HPDE6-E6E7 (cell line): ENCODE data around the gene OBSCN.

Experiments
- DNase-seq: peaks from one replicate; pipeline ENCODE4 v3.0.0; 2011; ENCODE audit warnings: missing footprints; ENCODE audit errors: extremely low spot score

OBSCN gene

GRCh38 chr1:228276901-228277490, 69.2 kb downstream of the OBSCN start:
- DNase-seq, result no peak

GRCh38 chr1:228277491-228278431, 69.9 kb downstream of the OBSCN start:
- DNase-seq, result no peak

DNA sequence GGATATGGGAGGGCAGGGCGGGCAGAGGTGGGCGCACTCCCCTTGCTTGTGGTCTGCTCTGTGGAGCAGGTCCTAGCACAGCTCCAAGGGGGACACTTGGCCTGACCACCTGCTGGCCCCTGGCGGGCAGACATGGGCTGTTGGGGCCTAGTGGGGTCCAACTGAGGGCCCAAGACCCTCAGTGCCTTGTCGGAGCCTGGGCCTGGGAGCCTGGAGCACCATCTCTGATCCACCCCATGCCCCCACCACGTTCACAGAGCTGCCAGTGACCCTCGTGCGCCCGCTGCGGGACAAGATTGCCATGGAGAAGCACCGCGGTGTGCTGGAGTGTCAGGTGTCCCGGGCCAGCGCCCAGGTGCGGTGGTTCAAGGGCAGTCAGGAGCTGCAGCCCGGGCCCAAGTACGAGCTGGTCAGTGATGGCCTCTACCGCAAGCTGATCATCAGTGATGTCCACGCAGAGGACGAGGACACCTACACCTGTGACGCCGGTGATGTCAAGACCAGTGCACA, 70.6 kb downstream of the OBSCN start:
- DNase-seq, result no peak

GRCh38 chr1:228279011-228279721, 71.3 kb downstream of the OBSCN start:
- DNase-seq, result no peak

GRCh38 chr1:228279722-228280105, 71.9 kb downstream of the OBSCN start:
- no peak for DNase-seq

- DNase-seq, result no peak
These were observed 72.5 kb downstream of the OBSCN start for GRCh38 chr1:228280106-228280901.

- no peak for DNase-seq
These were observed 73.2 kb downstream of the OBSCN start for GRCh38 chr1:228280961-228281591.

- DNase-seq, result no peak
These were observed 73.9 kb downstream of the OBSCN start for GRCh38 chr1:228281631-228282328.

GRCh38 chr1:228282329-228283042, 74.6 kb downstream of the OBSCN start:
- no peak for DNase-seq

DNA sequence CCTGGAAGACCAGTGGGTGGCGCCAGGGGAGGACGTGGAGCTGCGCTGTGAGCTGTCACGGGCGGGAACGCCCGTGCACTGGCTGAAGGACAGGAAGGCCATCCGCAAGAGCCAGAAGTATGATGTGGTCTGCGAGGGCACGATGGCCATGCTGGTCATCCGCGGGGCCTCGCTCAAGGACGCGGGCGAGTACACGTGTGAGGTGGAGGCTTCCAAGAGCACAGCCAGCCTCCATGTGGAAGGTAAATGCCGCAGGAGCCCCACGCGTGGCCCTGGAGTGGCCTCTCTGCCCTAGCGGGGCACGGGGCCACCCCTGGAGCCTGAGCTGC, 75.2 kb downstream of the OBSCN start:
- DNase-seq, result no peak

DNA sequence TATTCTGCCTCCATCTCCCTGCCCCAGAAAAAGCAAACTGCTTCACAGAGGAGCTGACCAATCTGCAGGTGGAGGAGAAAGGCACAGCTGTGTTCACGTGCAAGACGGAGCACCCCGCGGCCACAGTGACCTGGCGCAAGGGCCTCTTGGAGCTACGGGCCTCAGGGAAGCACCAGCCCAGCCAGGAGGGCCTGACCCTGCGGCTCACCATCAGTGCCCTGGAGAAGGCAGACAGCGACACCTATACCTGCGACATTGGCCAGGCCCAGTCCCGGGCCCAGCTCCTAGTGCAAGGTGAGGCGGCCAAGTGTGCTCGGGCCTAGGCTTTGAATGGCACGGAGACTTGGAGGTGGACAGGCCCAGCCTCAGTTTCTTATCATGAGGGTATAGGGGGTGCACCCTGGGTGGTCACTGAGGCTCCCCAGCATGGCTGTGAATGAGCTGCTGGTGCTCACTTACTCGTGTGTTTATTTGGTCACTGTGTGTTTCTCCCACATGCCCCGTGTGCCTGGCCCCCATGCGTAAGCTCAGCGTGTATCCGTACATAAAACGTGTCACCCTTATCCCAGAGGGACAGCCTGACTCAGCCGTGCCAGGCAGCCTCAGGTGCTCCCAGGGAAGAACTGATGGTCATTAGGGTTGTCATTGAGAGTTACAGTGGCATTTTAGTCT, 75.8 kb downstream of the OBSCN start:
- DNase-seq, result no peak

DNA sequence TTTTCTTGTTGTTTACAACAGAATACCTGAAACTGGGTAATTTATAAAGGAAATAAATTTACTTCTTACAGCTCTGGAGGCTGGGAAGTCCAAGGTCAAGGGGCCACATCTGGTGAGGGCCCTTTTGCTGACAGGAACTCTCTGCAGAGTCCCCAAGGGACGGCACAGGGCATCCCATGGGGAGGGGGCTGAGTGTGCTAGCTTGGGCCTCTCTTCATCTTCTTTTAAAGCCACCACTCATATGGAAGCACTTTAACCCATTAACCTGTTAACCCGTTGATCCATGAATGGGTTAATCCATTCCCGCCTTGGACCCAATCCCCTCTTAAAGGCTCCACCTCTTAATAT, 76.3 kb downstream of the OBSCN start:
- DNase-seq, result no peak

DNA sequence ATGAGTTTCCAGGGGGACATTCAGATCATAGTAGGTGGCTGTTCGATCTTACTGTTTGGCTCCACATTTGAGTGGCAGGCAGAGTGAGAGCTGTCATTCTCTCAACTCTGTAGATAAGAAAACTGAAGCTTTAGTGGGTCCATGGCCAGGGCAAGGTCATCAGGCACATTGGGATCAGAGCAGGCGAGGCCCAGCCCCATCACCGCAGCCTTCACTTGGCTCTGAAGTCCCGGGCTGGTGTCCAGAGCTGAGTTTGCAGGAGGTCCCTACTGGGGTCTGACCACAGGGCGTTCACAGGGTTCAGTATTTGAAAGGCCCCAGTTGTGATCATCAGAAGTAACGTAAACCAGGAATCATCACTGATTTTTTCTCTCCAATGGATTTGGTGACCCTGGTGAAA, 76.7 kb downstream of the OBSCN start:
- DNase-seq, result no peak

DNA sequence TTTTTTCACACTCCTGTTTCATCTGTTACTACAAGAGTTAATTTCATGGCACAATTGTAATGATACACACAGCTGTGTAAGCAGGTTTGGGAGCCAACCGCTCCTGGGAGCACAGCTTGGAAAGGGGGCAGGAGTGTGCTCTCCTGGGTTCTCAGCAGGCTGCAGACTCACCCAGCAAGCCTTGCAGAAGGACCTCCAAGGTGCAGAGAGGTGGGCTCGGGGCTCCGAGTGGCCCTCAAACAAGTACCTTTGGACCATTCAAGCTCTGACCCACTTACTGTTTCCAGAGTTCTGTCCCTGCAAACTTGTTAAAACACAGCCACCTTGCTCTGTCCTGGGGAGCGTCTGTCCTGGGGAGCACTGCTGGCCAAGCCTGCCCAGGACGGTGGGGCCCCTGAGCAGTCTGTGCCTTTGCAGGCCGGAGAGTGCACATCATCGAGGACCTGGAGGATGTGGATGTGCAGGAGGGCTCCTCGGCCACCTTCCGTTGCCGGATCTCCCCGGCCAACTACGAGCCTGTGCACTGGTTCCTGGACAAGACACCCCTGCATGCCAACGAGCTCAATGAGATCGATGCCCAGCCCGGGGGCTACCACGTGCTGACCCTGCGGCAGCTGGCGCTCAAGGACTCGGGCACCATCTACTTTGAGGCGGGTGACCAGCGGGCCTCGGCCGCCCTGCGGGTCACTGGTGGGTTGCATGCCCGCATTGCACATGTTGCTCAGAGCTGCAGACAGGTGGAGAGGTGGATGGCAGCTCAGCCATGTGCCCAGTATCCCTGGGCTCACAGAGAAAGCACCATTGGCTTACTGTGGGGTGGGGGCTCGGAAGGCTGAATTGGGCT, 78.0 kb downstream of the OBSCN start:
- no peak for DNase-seq

DNA sequence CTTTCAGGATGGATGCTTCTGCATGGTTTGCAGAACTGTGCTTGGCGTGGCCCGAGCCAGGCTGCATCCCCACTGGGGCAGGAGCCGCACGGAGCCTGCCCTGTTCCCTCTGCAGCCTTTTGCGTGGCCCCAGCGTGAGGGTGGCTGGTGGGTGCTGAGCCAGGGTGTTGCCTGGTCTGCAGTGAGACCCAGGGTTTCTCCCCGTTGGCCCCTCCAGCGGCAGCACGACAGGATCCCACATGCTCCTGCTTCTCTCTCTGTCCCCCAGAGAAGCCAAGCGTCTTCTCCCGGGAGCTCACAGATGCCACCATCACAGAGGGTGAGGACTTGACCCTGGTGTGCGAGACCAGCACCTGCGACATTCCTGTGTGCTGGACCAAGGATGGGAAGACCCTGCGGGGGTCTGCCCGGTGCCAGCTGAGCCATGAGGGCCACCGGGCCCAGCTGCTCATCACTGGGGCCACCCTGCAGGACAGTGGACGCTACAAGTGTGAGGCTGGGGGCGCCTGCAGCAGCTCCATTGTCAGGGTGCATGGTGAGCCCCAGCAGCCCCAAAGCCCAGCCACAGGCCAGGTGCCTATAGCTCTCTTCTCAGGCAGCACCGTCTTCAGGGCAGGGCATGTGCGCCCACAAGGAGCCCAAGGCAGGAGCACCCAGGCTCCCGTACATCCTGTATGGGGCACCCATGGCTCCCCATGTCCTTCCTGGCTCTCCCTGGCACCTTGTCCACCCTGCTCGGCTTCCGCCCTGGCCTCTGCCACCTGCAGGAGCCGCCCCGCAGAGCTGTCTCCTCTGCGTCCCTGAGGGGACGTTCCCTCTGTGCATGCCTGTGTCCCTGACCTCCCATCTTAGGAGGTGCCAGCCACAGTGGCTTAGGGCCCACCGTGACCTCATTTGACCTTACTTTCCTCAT, 78.9 kb downstream of the OBSCN start:
- no peak for DNase-seq

- DNase-seq, result no peak
These were observed 79.9 kb downstream of the OBSCN start for GRCh38 chr1:228287541-228288425.
